HepG2 (cell line): ENCODE data around the gene SRR. TPM values are rescaled to one million over a fixed set of nuclear protein-coding genes. Genes with fewer than 3 reads are reported as not detected.

Experiments
- FOXC1 ChIP-seq: sonication (generic); formaldehyde crosslinking; IDR thresholded peaks from 2 replicates; pipeline ENCODE4 v1.8.0; 2022; ENCODE audit warnings: mild to moderate bottlenecking, missing genetic modification reagents, borderline replicate concordance
- FOXK2 ChIP-seq: fragments of 450-650 bp; IDR thresholded peaks from 2 replicates; pipeline ENCODE4 v1.6.1; 2016
- FOXO4 ChIP-seq: sonication (generic); formaldehyde crosslinking; conservative IDR thresholded peaks from 2 replicates; pipeline ENCODE4 v1.8.1; 2023; ENCODE audit warnings: missing genetic modification reagents
- HOXA3 ChIP-seq: sonication (generic); formaldehyde crosslinking; IDR thresholded peaks from 2 replicates; pipeline ENCODE4 v1.5.0; 2020; ENCODE audit warnings: missing genetic modification reagents
- ISX ChIP-seq: sonication (generic); formaldehyde crosslinking; conservative IDR thresholded peaks from 2 replicates; pipeline ENCODE4 v1.5.0; 2020; ENCODE audit warnings: missing genetic modification reagents
- KLF16 ChIP-seq, 2 experiments: sonication (generic) in 1 of 2; formaldehyde crosslinking in 1 of 2; IDR thresholded peaks; 2 replicates each; pipeline versions ENCODE4 v1.6.1 to v1.8.0; 2016 to 2023; ENCODE audit warnings: missing genetic modification reagents in 2 of 2, missing compliant biosample characterization in 1 of 2
- MXD1 ChIP-seq: sonication (generic); formaldehyde crosslinking; IDR thresholded peaks from 2 replicates; pipeline ENCODE4 v1.4.0; 2020; ENCODE audit warnings: mild to moderate bottlenecking, missing genetic modification reagents
- NCOA2 ChIP-seq: sonication (generic); formaldehyde crosslinking; IDR thresholded peaks from 2 replicates; pipeline ENCODE4 v1.8.0; 2022; ENCODE audit warnings: inconsistent platforms
- PRDM10 ChIP-seq: sonication (generic); formaldehyde crosslinking; IDR thresholded peaks from 2 replicates; pipeline ENCODE4 v1.4.0; 2020; ENCODE audit warnings: low read depth, missing genetic modification reagents
- SNAI1 ChIP-seq: sonication (generic); formaldehyde crosslinking; IDR thresholded peaks from 2 replicates; pipeline ENCODE4 v1.5.0; 2020; ENCODE audit warnings: mild to moderate bottlenecking, missing genetic modification reagents, borderline replicate concordance
- TCF12 ChIP-seq, 2 experiments: fragments of 450-650 bp in 1 of 2; sonication (generic) in 1 of 2; formaldehyde crosslinking in 1 of 2; IDR thresholded peaks; 2 replicates each; pipeline versions ENCODE4 v1.6.1 to v1.8.0; 2017 to 2022; ENCODE audit warnings: antibody characterized with exemption in 1 of 2, mild to moderate bottlenecking in 1 of 2, missing genetic modification reagents in 1 of 2, moderate library complexity in 1 of 2
- YEATS4 ChIP-seq: sonication (generic); formaldehyde crosslinking; IDR thresholded peaks from 2 replicates; pipeline ENCODE4 v1.4.0; 2020; ENCODE audit warnings: missing genetic modification reagents, borderline replicate concordance
- ZFY ChIP-seq: sonication (generic); formaldehyde crosslinking; IDR thresholded peaks from 2 replicates; pipeline ENCODE4 v1.4.0; 2020; ENCODE audit warnings: missing genetic modification reagents
- ZKSCAN5 ChIP-seq: sonication (generic); formaldehyde crosslinking; IDR thresholded peaks from 2 replicates; pipeline ENCODE4 v1.5.1; 2020; ENCODE audit warnings: mild to moderate bottlenecking, missing genetic modification reagents
- ZNF205 ChIP-seq: IDR thresholded peaks from 2 replicates; pipeline ENCODE4 v1.6.1; 2018; ENCODE audit warnings: missing biosample characterization, missing genetic modification reagents
- ZNF672 ChIP-seq: sonication (generic); formaldehyde crosslinking; IDR thresholded peaks from 2 replicates; pipeline ENCODE4 v1.8.1; 2022; ENCODE audit warnings: missing genetic modification reagents
- ZNF780A ChIP-seq: sonication (generic); formaldehyde crosslinking; IDR thresholded peaks from 2 replicates; pipeline ENCODE4 v1.8.0; 2022; ENCODE audit warnings: mild to moderate bottlenecking, missing genetic modification reagents, moderate library complexity
- ZNF879 ChIP-seq: sonication (generic); formaldehyde crosslinking; IDR thresholded peaks from 2 replicates; pipeline ENCODE4 v1.8.1; 2023; ENCODE audit warnings: missing genetic modification reagents
- ZSCAN21 ChIP-seq: sonication (generic); formaldehyde crosslinking; IDR thresholded peaks from 2 replicates; pipeline ENCODE4 v1.8.0; 2022; ENCODE audit warnings: mild to moderate bottlenecking, missing genetic modification reagents, moderate library complexity, borderline replicate concordance
- polyA plus RNA-seq, 8 experiments: library from polyadenylated mRNA; depleted of rRNA in 3 of 8; stranded (reverse) in 7 of 8; unstranded in 1 of 8; fragments of >200 nt; fragmentation: Illumina TruSeq in 4 of 8; extraction: Trizol in 4 of 8; gene quantifications; 2 replicates each; pipeline versions ENCODE4 v1.2.1 to v1.2.3, GENCODE V29; 2011 to 2016; ENCODE audit warnings: low read depth in 4 of 8, missing spikeins in 1 of 8, mixed read lengths in 1 of 8; ENCODE audit not compliant: insufficient read depth in 1 of 8
- total RNA-seq, 5 experiments: library from RNA; depleted of rRNA; stranded (reverse); fragments of >200 nt; fragmentation: Illumina TruSeq; extraction: Trizol; gene quantifications; 2 replicates each; pipeline ENCODE4 v1.2.3, GENCODE V29; 2016; ENCODE audit warnings: low read depth in 1 of 5
- TF ChIP-seq, protein P1 (sequence below): sonication (generic); formaldehyde crosslinking; conservative IDR thresholded peaks from 2 replicates; pipeline ENCODE4 v1.4.0; 2020; ENCODE audit warnings: missing genetic modification reagents
- TF ChIP-seq, protein P2 (sequence below): sonication (generic); formaldehyde crosslinking; IDR thresholded peaks from 2 replicates; pipeline ENCODE4 v1.8.0; 2022; ENCODE audit warnings: missing genetic modification reagents, mild to moderate bottlenecking, moderate library complexity, borderline replicate concordance

SRR gene
- total and polyA plus RNA-seq, 2 of the 13 experiments (the other 11 are each of a cell fraction or from before 2014, with no cell fraction given) = 3.6 to 7.8 TPM

GRCh38 chr17:2336215-2336851 is 32.6 kb downstream of the SRR start, which contains the start of gene TSR1 (continued):
- TF ChIP-seq ZNF672 (CRISPR knock-in tag) = no peak
- TF ChIP-seq MXD1 (CRISPR knock-in tag) = peak; percentile 91; the same call in 1 of the 2 replicates
- TF ChIP-seq, protein P1, sequence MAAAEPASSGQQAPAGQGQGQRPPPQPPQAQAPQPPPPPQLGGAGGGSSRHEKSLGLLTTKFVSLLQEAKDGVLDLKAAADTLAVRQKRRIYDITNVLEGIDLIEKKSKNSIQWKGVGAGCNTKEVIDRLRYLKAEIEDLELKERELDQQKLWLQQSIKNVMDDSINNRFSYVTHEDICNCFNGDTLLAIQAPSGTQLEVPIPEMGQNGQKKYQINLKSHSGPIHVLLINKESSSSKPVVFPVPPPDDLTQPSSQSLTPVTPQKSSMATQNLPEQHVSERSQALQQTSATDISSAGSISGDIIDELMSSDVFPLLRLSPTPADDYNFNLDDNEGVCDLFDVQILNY (CRISPR knock-in tag) = peak; percentile 64
- TF ChIP-seq ZKSCAN5 (CRISPR knock-in tag) = no peak
- TF ChIP-seq ZNF205 = no peak
- no peak; the same call in none of the 2 replicates for TF ChIP-seq SNAI1
- TF ChIP-seq FOXO4 = no peak
- peak; percentile 93 for TF ChIP-seq ZFY (CRISPR knock-in tag)
- TF ChIP-seq ISX (CRISPR knock-in tag) = no peak
- TF ChIP-seq FOXK2 = peak; percentile 13; the same call in 1 of the 2 replicates
- TF ChIP-seq KLF16 (CRISPR knock-in tag; IDR thresholded peaks at IDR 0.05) = peak in 1 of 2 experiments; percentile 74; a peak in 1 of 4 replicates
- TF ChIP-seq, protein P2, sequence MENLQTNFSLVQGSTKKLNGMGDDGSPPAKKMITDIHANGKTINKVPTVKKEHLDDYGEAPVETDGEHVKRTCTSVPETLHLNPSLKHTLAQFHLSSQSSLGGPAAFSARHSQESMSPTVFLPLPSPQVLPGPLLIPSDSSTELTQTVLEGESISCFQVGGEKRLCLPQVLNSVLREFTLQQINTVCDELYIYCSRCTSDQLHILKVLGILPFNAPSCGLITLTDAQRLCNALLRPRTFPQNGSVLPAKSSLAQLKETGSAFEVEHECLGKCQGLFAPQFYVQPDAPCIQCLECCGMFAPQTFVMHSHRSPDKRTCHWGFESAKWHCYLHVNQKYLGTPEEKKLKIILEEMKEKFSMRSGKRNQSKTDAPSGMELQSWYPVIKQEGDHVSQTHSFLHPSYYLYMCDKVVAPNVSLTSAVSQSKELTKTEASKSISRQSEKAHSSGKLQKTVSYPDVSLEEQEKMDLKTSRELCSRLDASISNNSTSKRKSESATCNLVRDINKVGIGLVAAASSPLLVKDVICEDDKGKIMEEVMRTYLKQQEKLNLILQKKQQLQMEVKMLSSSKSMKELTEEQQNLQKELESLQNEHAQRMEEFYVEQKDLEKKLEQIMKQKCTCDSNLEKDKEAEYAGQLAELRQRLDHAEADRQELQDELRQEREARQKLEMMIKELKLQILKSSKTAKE = peak; percentile 29; the same call in 1 of the 2 replicates
- TF ChIP-seq YEATS4 (CRISPR knock-in tag) = peak; percentile 98
- peak; percentile 17; the same call in 1 of the 2 replicates for TF ChIP-seq FOXC1 (CRISPR knock-in tag)
- TF ChIP-seq HOXA3 (CRISPR knock-in tag) = peak; percentile 92
- TF ChIP-seq PRDM10 (CRISPR knock-in tag) = peak; percentile 41; the same call in 1 of the 2 replicates
- TF ChIP-seq ZNF879 (CRISPR knock-in tag) = peak; percentile 96; the same call in 1 of the 2 replicates
- peak; percentile 39; the same call in 1 of the 2 replicates for TF ChIP-seq NCOA2 (CRISPR knock-in tag)
- TF ChIP-seq ZSCAN21 = 0 out of 2 replicates have a peak, but pooled peaks have one; percentile 41
- no peak for TF ChIP-seq TCF12 (IDR thresholded peaks at IDR 0.05)
- TF ChIP-seq TCF12 (CRISPR knock-in tag; IDR thresholded peaks at IDR 0.05) = no peak
- TF ChIP-seq ZNF780A (CRISPR knock-in tag) = no peak
